Right lobe of liver (tissue), 6 donors: ENCODE results near the gene C4orf50. TPM values are rescaled to one million over a fixed set of nuclear protein-coding genes. Genes with fewer than 3 reads are reported as not detected.

Experiments
- ATAC-seq, 4 donors: fragments of 200-7000 bp; cut with Tn5 transposase; one replicate each; pipeline ENCODE4 v1.9.1; 2020; ENCODE audit warnings: mild to moderate bottlenecking in 4 of 4, moderate library complexity in 4 of 4
- DNase-seq, 3 donors: peaks; one replicate each; pipeline ENCODE4 v3.0.0-alpha.2; 2020
- H3K27ac ChIP-seq, 3 donors: fragments of 200-600 bp; one replicate each; pipeline ENCODE4 v1.8.0; 2022
- H3K27me3 ChIP-seq, 2 donors: fragments of 200-600 bp; one replicate each; pipeline ENCODE4 v1.8.0; 2022
- H3K36me3 ChIP-seq, 4 donors: fragments of 200-600 bp; sonication (generic) in 1 of 4; one replicate each; pipeline versions ENCODE4 v1.5.1 to v1.8.0; 2017 to 2022; ENCODE audit warnings: control low read depth in 1 of 4
- H3K4me1 ChIP-seq, 4 donors: fragments of 200-600 bp; sonication (generic) in 1 of 4; one replicate each; pipeline versions ENCODE4 v1.5.1 to v1.8.0; 2017 to 2022; ENCODE audit warnings: control low read depth in 1 of 4
- H3K4me3 ChIP-seq, 3 donors: fragments of 200-600 bp; one replicate each; pipeline ENCODE4 v1.8.0; 2022
- H3K9me3 ChIP-seq, 4 donors: fragments of 200-600 bp; sonication (generic) in 1 of 4; one replicate each; pipeline versions ENCODE4 v1.5.1 to v1.8.0; 2017 to 2022; ENCODE audit warnings: control low read depth in 1 of 4
- CTCF ChIP-seq, 4 donors: fragments of 200-600 bp in 3 of 4; fragments of 450-650 bp in 1 of 4; IDR thresholded peaks; one replicate each; pipeline versions ENCODE4 v1.5.1 to v1.8.0; 2016 to 2022; ENCODE audit warnings: antibody characterized with exemption in 4 of 4, mild to moderate bottlenecking in 2 of 4
- POLR2A ChIP-seq: fragments of 450-650 bp; IDR thresholded peaks from one replicate; pipeline ENCODE4 v1.6.1; 2017; ENCODE audit warnings: antibody characterized with exemption, mild to moderate bottlenecking
- whole genome bisulfite sequencing: methylation state at CpG from one replicate; pipeline ENCODE4 v1.1.6; 2018; ENCODE audit warnings: low coverage, low lambda C conversion rate; ENCODE audit not compliant: insufficient coverage; ENCODE audit errors: missing lambda C conversion rate; 5-methylcytosine and 5-hydroxymethylcytosine counted together
- intact Hi-C, 2 donors: fragments of 100-400 bp; cut with DNase I; formaldehyde crosslinking; loops; one replicate each; pipeline versions ENCODE4 v1.11.2 to v1.14.1; 2022
- total RNA-seq, 6 experiments: library from RNA; depleted of rRNA in 2 of 6; stranded (reverse); fragments of >200 nt in 2 of 6; fragmentation: NEBNext Ultra II Directional in 3 of 6; extraction: Animal tissue kit (Norgen Biotek cat#: 25700) in 3 of 6; gene quantifications; one replicate each; pipeline versions ENCODE4 v1.1.0 to v1.2.4, GENCODE V29; 2016 to 2023
- donor health status: DM: no; HTN: yes; CAD: no.
- donor health status: DM: no; HTN: no; CAD: no.
- donor health status: DM: no; HTN: no; CAD: no.
- donor health status: DM: no; HTN: yes; CAD: no.
- donor health status: DM: no; HTN: yes; CAD: no.

The C4orf50 gene
- total RNA-seq, 6 experiments from 2014 or later, result under 0.01 to 0.06 TPM; not detected in 4

- Histone ChIP-seq H3K36me3 (no peaks in the 10 kb centered on the region), H3K27me3 (no peaks in the 10 kb centered on the region), H3K27ac (no peak overlapping the region), H3K4me3 (no peak overlapping the region), H3K9me3 (no peaks in the 10 kb centered on the region), H3K4me1 (no peaks in the 10 kb centered on the region)
- ATAC-seq (no peak), DNase-seq (no peak)
- intact Hi-C loops, result no loop called here
- TF ChIP-seq CTCF (IDR thresholded peaks at IDR 0.05), result no peak
- TF ChIP-seq POLR2A, result no peak
- WGBS, result 21% methylated on average over 2 of the region's 2 CpGs
Observed at GRCh38 chr4:5963611-5964010, 54.6 kb downstream of the C4orf50 start.

- DNase-seq, result peak in 1 of 3 donors; percentile 21
- Histone ChIP-seq H3K36me3 (no peaks in the 10 kb centered on the region), H3K27ac (no peak overlapping the region), H3K4me1 (no peaks in the 10 kb centered on the region), H3K9me3 (no peaks in the 10 kb centered on the region), H3K4me3 (no peak overlapping the region), H3K27me3 (no peaks in the 10 kb centered on the region)
- 45% methylated on average over 5 of the region's 6 CpGs for WGBS
- TF ChIP-seq CTCF (IDR thresholded peaks at IDR 0.05) (no peak), POLR2A (no peak)
- ATAC-seq, result no peak
- intact Hi-C loops, result no loop called here
Observed at GRCh38 chr4:5962416-5962815, 55.8 kb downstream of the C4orf50 start.

GRCh38 chr4:5960252-5960880 lies 57.9 kb downstream of the C4orf50 start:
- Histone ChIP-seq H3K9me3 (no peaks in the 10 kb centered on the region), H3K27me3 (no peaks in the 10 kb centered on the region), H3K4me3 (no peak overlapping the region), H3K27ac (no peak overlapping the region), H3K36me3 (no peaks in the 10 kb centered on the region), H3K4me1 (no peaks in the 10 kb centered on the region)
- peak in 1 of 3 donors; percentile 17 for DNase-seq
- no peak for TF ChIP-seq POLR2A
- TF ChIP-seq CTCF (IDR thresholded peaks at IDR 0.05), result no peak
- no peak for ATAC-seq
- 57% methylated on average over 8 of the region's 13 CpGs for WGBS
- intact Hi-C loops, result no loop called here

GRCh38 chr4:5959211-5959982 lies 58.8 kb downstream of the C4orf50 start:
- Histone ChIP-seq H3K9me3 (no peaks in the 10 kb centered on the region), H3K27me3 (no peaks in the 10 kb centered on the region), H3K36me3 (no peaks in the 10 kb centered on the region), H3K4me1 (no peaks in the 10 kb centered on the region), H3K27ac (no peak overlapping the region), H3K4me3 (no peak overlapping the region)
- intact Hi-C loops, result no loop called here
- TF ChIP-seq POLR2A, result no peak
- TF ChIP-seq CTCF (IDR thresholded peaks at IDR 0.05), result no peak
- ATAC-seq (no peak), DNase-seq (peak in 1 of 3 donors; percentile 4)
- WGBS, result 37% methylated on average over 10 of the region's 20 CpGs
